OCI-LY1 (cell line): ENCODE measurements around the gene IVL.

Experiments used
- H2AFZ ChIP-seq: fragments of 200-600 bp; sonication (generic), shearing (Covaris generic); 2 replicates; pipeline ENCODE4 v1.6.0; 2014; ENCODE audit warnings: antibody characterized with exemption, mild to moderate bottlenecking, low read length
- H3F3A ChIP-seq: fragments of 200-600 bp; sonication (generic), shearing (Covaris generic); 2 replicates; pipeline ENCODE4 v1.6.0; 2014; ENCODE audit warnings: mild to moderate bottlenecking, antibody characterized with exemption, low read length, moderate library complexity; ENCODE audit not compliant: insufficient read depth
- H3K27ac ChIP-seq: fragments of 200-600 bp; sonication (generic); 2 replicates; pipeline ENCODE4 v1.5.1; 2014; ENCODE audit warnings: low read length, mixed run types, mild to moderate bottlenecking, low read depth; ENCODE audit not compliant: poor library complexity, severe bottlenecking
- H3K27me3 ChIP-seq: fragments of 200-600 bp; sonication (generic); 2 replicates; pipeline ENCODE4 v1.6.0; 2014; ENCODE audit warnings: antibody characterized with exemption, mild to moderate bottlenecking, low read length, moderate library complexity; ENCODE audit not compliant: insufficient read depth
- H3K36me3 ChIP-seq: fragments of 200-600 bp; sonication (generic); 2 replicates; pipeline ENCODE4 v1.6.1; 2014; ENCODE audit warnings: mild to moderate bottlenecking, antibody characterized with exemption, low read length, moderate library complexity, mixed read lengths; ENCODE audit not compliant: insufficient read depth
- H3K4me1 ChIP-seq: fragments of 200-600 bp; sonication (generic); 2 replicates; pipeline ENCODE4 v1.5.1; 2014; ENCODE audit warnings: mild to moderate bottlenecking, low read length, moderate library complexity; ENCODE audit not compliant: insufficient read depth, severe bottlenecking
- H3K4me2 ChIP-seq: fragments of 200-600 bp; sonication (generic), shearing (Covaris generic); 2 replicates; pipeline ENCODE4 v1.6.1; 2014; ENCODE audit warnings: low read length
- H3K4me3 ChIP-seq: fragments of 200-600 bp; sonication (generic); 2 replicates; pipeline ENCODE4 v1.5.1; 2014; ENCODE audit warnings: low read length, low read depth, mild to moderate bottlenecking, mixed read lengths; ENCODE audit not compliant: poor library complexity, severe bottlenecking
- H3K79me2 ChIP-seq: fragments of 200-600 bp; shearing (Covaris generic); 2 replicates; pipeline ENCODE4 v1.6.1; 2016; ENCODE audit warnings: mixed run types, low read length, mixed read lengths; ENCODE audit not compliant: insufficient read depth
- H3K9ac ChIP-seq: fragments of 200-600 bp; sonication (generic), shearing (Covaris generic); 2 replicates; pipeline ENCODE4 v1.6.1; 2014; ENCODE audit warnings: mild to moderate bottlenecking, low read length, mixed read lengths
- H3K9me2 ChIP-seq: fragments of 200-600 bp; sonication (generic), shearing (Covaris generic); 2 replicates; pipeline ENCODE4 v1.6.1; 2014; ENCODE audit warnings: low read depth, mild to moderate bottlenecking, low read length, mixed read lengths
- H3K9me3 ChIP-seq: fragments of 200-600 bp; shearing (Covaris generic); 2 replicates; pipeline ENCODE4 v1.6.1; 2014; ENCODE audit warnings: low read length, mixed read lengths
- H4K20me1 ChIP-seq: fragments of 200-600 bp; sonication (generic), shearing (Covaris generic); 2 replicates; pipeline ENCODE4 v1.6.0; 2016; ENCODE audit warnings: mild to moderate bottlenecking, low read length; ENCODE audit not compliant: insufficient read depth
- CTCF ChIP-seq: fragments of 200-600 bp; sonication (generic), shearing (Covaris generic); IDR thresholded peaks from 2 replicates; pipeline ENCODE4 v1.5.1; 2017; ENCODE audit warnings: mild to moderate bottlenecking, antibody characterized with exemption, low read length, moderate library complexity, mixed read lengths
- EZH2 ChIP-seq: fragments of 200-600 bp; sonication (generic), shearing (Covaris generic); IDR thresholded peaks from 2 replicates; pipeline ENCODE4 v1.8.0; 2017; ENCODE audit warnings: borderline replicate concordance, mixed run types, mild to moderate bottlenecking, antibody characterized with exemption, low read length, moderate library complexity, mixed read lengths

IVL gene

GRCh38 chr1:152873495-152873894 lies 34.9 kb upstream of the IVL start:
- H3K9me2 ChIP-seq, result no peaks in the 10 kb centered on the region
- TF ChIP-seq EZH2 (no peak), CTCF (no peak)
- H2AFZ ChIP-seq, result no peak overlapping the region
- H3K79me2 ChIP-seq, result no peaks in the 10 kb centered on the region
- no peaks in the 10 kb centered on the region for H3K27me3 ChIP-seq
- H3K4me3 ChIP-seq, result no peak overlapping the region
- no peaks in the 10 kb centered on the region for H4K20me1 ChIP-seq
- H3F3A ChIP-seq, result no peaks in the 10 kb centered on the region
- no peak overlapping the region for H3K9ac ChIP-seq
- H3K9me3 ChIP-seq, result no peaks in the 10 kb centered on the region
- H3K4me1 ChIP-seq, result no peaks in the 10 kb centered on the region
- no peak overlapping the region for H3K27ac ChIP-seq
- no peak overlapping the region for H3K4me2 ChIP-seq
- no peaks in the 10 kb centered on the region for H3K36me3 ChIP-seq

- Histone ChIP-seq H2AFZ (no peak overlapping the region), H3K4me1 (no peaks in the 10 kb centered on the region), H4K20me1 (no peaks in the 10 kb centered on the region), H3K9ac (no peak overlapping the region), H3K27ac (no peak overlapping the region), H3K9me2 (no peaks in the 10 kb centered on the region), H3K36me3 (no peaks in the 10 kb centered on the region), H3K4me3 (no peak overlapping the region), H3K9me3 (no peaks in the 10 kb centered on the region), H3K4me2 (no peak overlapping the region), H3K27me3 (no peaks in the 10 kb centered on the region), H3F3A (no peaks in the 10 kb centered on the region), H3K79me2 (no peaks in the 10 kb centered on the region)
- TF ChIP-seq CTCF (no peak), EZH2 (no peak)
Measured at GRCh38 chr1:152876827-152877226, 31.5 kb upstream of the IVL start.

- Histone ChIP-seq H3K79me2 (no peaks in the 10 kb centered on the region), H3K4me2 (no peak within 1 kb of the TSS), H4K20me1 (no peaks in the 10 kb centered on the region), H3F3A (no peaks in the 10 kb centered on the region), H3K9ac (no peak within 1 kb of the TSS), H3K4me1 (no peaks in the 10 kb centered on the region), H3K27ac (no peak within 1 kb of the TSS), H3K4me3 (no peak within 1 kb of the TSS), H3K9me3 (no peaks in the 10 kb centered on the region), H3K27me3 (no peaks in the 10 kb centered on the region), H2AFZ (no peak within 1 kb of the TSS), H3K9me2 (no peaks in the 10 kb centered on the region), H3K36me3 (no peaks in the 10 kb centered on the region)
- peak; percentile 59; the same call in 1 of the 2 replicates for TF ChIP-seq CTCF
- no peak for TF ChIP-seq EZH2
Measured at GRCh38 chr1:152878042-152878441, 30.3 kb upstream of the IVL start, which contains the start of gene SMCP. Gene SMCP (plus strand): TSS chr1:152878322. CDS start chr1:152884423, 6,101 bp downstream.
